Right ventricle myocardium inferior (tissue), 1 donor: ENCODE results near the gene PMFBP1. TPM values are rescaled to one million over a fixed set of nuclear protein-coding genes. Genes with fewer than 3 reads are reported as not detected.
A peak's percentile ranks its signal among the peaks of the same experiment; 100 is the strongest.

Experiments
- ATAC-seq: fragments of 200-7000 bp; cut with Tn5 transposase; one replicate; pipeline ENCODE4 v1.9.1; 2020; ENCODE audit warnings: mild to moderate bottlenecking, moderate library complexity
- DNase-seq: peaks from one replicate; pipeline ENCODE4 v3.0.0; 2021; ENCODE audit errors: missing footprints
- intact Hi-C: fragments of 100-400 bp; cut with DNase I; formaldehyde crosslinking; loops from one replicate; pipeline ENCODE4 v1.11.0; 2022
- total RNA-seq: library from RNA; stranded (reverse); fragmentation: NEBNext Ultra II Directional; extraction: Animal tissue kit (Norgen Biotek cat#: 25700); gene quantifications from one replicate; pipeline ENCODE4 v1.2.1, GENCODE V29; 2021
- donor health status: DM: no; HTN: yes; CAD: no; lungs with severe emphysema.

PMFBP1 gene
- total RNA-seq, 1 donor from 2014 or later = 0.19 TPM

DNA sequence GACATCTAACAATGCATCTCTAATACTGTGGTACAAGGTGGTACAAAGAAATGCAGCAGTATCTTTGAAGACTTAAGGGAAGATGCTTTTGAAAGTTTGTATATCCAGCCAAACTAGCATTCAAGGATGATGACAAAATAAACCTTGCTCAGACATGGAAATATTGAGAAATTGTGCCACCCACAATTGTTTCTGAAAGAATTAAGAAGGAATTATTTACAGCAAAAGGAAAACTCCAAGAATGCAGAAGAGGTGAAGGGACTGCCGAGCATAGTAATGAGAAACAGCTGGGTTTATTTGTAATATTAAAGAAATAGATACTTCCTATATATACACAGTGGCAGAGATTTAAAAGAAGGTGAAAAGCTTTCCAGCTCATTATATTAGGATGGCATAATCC lies 29.5 kb downstream of the PMFBP1 start:
- ATAC-seq = no peak
- no peak for DNase-seq
- intact Hi-C loops = no loop called here

DNA sequence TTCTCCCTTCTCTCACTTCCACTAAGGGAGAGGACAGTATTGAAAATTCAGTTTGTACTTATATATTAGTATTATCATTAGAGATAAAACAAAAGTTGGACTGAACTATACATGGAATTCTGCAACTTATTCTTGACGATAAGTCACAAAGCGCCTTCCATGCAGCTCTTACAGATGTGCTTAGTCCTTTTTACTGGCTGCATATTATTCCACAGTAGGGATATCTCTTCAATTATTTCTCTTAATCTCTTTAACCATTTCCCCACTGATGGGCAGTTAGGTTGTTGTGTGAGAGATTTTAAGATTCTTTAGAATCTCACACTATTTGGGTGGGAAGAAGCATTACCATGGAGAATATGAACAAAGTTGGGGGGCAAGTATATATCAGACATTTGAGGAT lies 32.0 kb downstream of the PMFBP1 start:
- intact Hi-C loops = no loop called here

DNA sequence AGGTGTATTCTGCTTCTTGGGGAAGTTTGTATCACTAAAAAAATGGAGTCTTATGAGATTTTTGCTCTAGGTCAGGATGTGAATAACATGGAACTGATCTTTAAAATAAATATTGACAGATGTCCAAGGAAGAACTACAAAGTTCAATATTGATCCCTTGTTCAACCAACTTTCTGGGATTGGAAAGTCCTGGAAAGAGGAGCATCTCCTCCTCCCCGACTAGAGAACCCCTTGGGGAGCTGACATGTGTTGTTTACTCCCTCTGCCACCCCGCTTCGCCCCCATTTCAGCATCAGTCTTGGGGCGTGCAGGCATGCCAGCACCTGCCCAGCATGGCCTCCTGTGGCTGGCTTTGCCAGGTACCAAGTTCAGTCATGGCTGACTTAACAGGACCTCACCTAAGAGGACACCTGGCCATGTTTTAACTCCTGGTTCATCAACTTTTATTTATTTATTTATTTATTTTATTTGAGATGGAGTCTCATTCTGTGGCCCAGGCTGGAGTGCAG lies 33.8 kb downstream of the PMFBP1 start:
- no peak for ATAC-seq
- intact Hi-C loops = no loop called here

More for the DNA sequence above, 32.0 kb downstream of the PMFBP1 start:
- ATAC-seq (no peak), DNase-seq (no peak)

DNA sequence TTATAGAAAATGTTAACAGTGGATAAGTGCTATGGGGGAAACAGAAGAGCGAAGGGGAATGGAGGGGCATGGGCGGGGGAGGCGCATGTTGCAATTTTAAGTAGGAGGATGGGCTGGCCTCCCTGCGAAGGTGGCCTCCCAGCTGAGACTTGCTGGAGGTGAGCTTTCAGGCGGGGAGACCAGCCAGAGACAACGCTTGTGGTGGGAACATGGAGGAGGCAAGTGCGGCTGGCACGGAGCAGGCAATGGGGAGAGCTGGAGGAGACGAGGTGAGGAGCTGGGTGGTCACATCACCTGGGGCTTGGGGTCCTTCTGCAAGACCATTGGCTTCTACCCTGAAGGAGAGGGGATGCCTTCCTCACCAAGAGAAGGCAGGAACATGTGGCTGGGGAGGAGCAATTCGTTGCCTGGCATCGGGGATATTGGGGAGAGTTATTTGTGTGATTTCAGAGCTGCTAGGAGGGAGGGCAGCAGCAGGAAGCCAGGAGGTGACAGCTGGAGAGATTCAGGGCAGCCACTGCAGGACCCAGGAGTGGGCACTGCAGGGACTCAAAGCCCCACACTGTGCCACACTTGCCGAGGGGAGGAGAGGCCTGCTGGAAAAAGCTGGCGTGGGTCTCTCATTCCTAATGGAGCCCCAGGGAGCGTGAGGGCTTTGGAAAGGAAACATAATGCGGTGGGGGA lies 34.4 kb downstream of the PMFBP1 start:
- ATAC-seq (no peak), DNase-seq (no peak)
- intact Hi-C loops = no loop called here

More for the DNA sequence above, 33.8 kb downstream of the PMFBP1 start:
- no peak for DNase-seq

DNA sequence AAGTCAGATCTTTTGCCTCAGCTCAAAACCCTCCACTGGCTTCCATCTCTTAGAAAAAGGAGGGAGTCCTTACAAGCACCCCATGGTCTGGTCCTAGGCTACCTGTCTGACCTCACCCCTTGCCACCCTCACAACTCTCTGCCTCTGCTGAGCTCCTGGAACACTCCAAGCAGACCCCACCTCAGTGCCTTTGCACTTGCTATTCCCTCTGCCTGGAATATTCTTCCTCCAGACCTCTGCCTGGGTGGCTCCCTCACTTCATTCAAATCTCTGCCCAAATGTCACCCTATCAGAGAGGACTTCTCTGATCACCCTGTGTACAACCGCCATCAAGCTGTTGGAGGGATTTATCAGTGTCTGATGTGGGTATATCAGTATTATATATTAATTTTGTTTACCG lies 37.4 kb downstream of the PMFBP1 start:
- no peak for DNase-seq
- intact Hi-C loops = no loop called here
- ATAC-seq = no peak

DNA sequence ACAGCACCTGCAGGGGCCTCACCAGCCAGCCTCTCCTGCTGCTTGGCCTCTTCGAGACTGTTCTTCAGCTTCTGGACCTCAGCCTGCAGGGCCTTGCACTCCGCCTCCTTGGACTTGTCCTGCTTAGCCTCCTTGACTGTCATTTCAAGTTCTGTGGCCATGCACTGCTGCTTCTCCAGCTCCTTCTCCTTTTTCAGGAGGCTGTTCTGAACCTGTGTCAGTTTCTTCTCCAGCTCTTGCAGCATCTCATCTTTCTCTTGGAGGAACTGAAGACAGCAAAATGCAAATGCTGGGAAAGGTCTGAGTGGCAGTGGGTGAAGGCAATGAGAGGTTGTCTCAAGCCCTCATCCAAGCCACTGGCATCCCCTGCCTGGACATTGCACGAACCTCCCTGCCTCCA lies 39.2 kb downstream of the PMFBP1 start:
- no peak for DNase-seq
- ATAC-seq = no peak
- intact Hi-C loops = no loop called here

DNA sequence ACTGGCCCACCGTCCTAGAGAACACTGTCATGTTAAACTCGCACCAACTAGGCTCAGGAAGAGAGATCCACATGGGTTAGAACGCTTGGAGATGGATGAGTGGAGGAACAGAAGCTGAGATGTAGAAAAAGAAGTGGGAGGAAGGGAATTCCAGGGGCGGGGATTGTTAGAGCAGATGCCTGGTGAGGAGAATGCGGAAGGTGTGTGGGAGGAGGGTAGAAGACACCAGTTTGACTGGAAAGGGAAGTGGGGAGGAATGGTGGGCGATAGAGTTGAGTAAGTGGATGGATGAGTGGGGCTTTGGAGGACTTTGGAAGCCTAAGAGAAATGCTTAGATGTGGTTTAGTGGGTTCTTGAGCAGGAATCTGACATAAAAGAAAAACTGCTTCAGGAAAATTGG lies 40.9 kb downstream of the PMFBP1 start:
- no peak for ATAC-seq
- DNase-seq = no peak
- intact Hi-C loops = no loop called here

DNA sequence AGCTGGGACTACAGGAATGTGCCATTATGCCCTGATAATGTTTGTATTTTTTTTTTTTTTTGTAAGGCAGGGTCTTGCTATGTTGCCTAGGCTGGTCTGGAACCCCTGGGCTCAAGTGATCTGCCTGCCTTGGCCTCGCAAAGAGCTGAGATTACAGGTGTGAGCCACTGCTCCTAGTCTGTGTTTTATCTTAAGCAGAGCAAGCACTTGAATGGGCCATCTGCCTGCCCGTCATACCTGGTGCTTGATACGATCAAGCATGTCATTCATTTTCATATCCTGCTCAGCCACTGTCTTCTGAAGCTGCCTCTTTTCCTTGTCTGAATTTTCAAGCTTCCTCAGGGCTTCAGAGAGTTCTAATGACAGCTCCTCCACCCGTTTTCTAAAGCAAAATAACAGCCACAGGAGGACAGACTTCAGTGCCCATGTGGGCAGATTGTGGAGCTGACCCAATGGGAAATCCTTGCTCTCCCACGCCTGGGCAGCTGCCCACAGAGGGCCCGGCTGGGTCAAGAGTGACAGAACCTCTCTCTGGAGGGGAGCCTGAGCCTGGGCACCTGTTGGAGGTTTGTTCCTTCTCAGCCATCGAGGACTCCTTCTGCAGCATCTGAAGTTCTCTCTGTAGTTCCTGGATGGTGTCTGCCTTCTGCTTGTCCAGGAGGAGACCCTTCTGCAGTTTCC lies 41.8 kb downstream of the PMFBP1 start:
- DNase-seq = no peak
- no peak for ATAC-seq
- intact Hi-C loops = loop anchor here (5.0 to 10.0 kb wide), 2 partner anchors 1747 to 1825 kb away; no protein-coding TSS in a partner anchor

DNA sequence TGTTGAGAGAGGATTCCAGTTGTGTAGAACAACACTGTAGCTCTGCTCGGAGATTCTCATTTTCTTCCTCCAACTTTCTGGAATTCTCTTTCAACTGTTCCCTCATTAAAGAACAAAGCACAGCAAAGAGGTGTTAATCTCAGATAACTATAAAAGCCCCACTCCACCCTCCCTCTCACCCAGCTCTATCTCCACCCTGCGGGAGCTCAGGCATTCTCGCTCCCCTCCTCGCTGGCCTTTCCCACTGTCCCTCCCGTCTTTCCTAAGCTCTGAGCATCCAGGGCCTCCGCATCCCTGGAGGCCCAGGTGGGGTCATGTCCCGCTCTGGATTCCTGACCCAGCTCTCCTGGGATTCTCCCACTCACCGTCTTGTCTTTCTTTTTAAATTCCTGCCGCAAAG lies 43.3 kb downstream of the PMFBP1 start:
- intact Hi-C loops = loop anchor here (5.0 to 10.0 kb wide), 2 partner anchors 1749 to 1826 kb away; no protein-coding TSS in a partner anchor
- no peak for ATAC-seq

DNA sequence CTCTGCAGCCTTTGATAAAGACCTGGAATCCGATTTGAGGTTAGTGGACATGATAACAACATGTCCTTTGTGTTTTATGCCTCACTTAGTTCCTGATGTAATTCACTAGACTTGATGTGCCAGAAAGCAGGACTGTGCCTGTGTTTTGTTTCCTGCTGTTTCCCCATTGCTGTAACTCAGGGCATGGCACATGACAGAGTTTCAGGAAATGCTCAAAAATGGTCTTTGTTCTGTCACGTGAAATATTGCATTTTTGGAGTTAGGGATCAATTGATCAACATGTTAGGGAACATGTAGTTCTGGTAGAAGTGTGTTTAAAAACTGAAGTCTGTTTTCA lies 45.6 kb downstream of the PMFBP1 start:
- no peak for DNase-seq
- no peak for ATAC-seq
- intact Hi-C loops = loop anchor here (5.0 to 10.0 kb wide), 2 partner anchors 1751 to 1828 kb away; no protein-coding TSS in a partner anchor

More for the DNA sequence above, 43.3 kb downstream of the PMFBP1 start:
- no peak for DNase-seq

DNA sequence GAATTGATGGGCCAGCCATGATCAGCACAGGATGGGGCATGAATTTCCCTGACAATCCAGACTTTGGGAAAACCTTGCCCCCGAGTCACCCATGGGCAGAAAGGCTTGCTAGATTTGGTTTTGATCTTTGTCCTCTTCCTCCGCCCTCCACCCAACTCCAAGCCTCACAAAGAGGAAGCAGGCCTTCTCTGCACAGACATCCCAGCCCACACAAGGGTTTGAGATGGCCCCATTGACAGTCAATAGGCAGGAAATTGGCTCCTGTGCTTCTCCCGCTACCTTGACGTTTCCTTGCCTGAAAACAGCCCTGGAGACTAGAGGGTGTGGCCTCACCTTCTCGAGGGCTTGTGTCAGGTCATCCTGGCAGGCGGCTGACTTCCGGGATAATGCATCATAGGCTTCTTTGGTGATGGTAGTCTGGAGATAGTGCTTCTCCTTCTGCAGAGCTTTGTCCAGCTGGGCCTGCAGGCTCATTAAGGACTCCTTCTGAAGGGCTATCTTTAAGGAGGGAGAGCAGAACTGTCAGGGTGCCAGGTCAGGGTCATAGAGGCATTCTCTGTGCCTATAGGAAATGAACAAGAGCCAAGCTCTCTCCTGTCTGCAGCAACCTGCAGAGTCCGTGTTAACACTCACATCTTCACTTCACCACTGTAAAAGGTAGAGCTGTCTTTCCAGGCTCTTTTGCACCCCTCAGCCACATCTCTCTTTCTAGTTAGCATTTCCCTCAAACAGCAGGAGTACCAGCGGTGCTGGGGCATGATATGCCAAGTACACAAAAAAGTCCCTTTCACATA lies 46.1 kb downstream of the PMFBP1 start:
- DNase-seq (no peak), ATAC-seq (no peak)
- intact Hi-C loops = loop anchor here (5.0 to 10.0 kb wide), 2 partner anchors 1751 to 1829 kb away; no protein-coding TSS in a partner anchor

DNA sequence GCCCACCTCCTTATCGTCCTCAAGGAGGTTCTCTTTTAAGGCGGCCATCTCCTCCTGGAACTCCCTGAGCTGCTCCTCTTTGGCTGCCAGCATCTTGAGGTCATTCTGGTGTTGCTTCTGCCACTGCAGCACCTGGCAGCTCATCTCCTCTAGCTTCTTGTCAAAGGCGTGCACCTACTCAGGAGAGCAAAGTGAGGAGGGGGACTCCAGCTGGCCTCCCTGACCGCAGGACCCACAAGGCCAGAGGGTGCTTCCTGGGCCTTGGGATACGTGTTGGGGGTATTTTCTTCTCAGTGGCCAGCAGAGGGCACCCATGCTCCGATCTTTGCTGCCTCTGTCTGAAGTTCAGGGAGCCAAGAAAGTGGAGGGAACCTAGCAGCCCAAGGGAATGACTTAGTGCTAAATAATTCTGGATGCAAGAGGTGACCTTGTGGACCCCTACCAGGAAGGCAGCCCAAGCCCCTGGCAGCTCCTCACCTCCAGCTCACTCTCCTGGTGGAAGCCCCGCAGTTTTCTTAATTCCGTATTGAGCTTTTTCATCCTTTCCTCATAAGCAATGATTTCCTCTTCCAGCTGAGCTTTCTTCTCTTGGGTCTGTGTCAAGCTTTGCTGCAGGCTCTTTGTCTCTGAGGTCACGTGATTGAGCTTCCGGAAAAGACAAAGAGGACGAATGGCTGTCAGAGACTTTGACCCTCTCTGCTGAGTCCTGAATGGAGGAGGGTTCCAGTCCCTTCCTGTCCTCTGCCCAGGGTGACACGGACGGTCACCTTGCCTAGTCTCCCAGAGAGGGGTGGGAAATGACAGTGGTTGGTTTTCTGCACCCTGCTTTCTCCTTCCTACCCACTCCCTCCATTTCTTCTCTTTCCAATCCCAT lies 47.0 kb downstream of the PMFBP1 start:
- DNase-seq (peak; percentile 72), ATAC-seq (peak; percentile 83)

DNA sequence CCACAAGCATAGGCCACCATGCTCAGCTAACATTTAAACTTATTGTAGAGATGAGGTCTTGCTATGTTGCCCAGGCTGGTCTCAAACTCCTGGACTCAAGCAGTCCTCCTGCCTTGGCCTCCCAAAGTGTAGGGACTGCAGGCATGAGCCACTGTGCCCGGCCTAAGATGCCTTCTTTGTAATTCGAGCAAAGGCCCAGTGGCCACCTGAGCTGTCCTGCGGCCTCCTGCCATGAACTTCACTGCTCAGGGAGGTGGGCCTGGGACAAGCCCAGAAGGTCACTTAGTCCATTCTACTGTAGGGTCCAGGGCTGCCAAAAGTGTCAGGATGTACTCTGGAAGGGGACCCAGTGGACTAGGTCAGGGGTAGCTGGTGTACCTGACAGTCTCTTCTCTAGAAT lies 47.8 kb downstream of the PMFBP1 start:
- intact Hi-C loops = loop anchor here (10.0 kb wide), 1 partner anchor 1831 kb away; no protein-coding TSS in a partner anchor
- no peak for DNase-seq
- ATAC-seq = no peak

More for the DNA sequence above, 47.0 kb downstream of the PMFBP1 start:
- intact Hi-C loops = loop anchor here (5.0 to 10.0 kb wide), 2 partner anchors 1752 to 1830 kb away; no protein-coding TSS in a partner anchor

DNA sequence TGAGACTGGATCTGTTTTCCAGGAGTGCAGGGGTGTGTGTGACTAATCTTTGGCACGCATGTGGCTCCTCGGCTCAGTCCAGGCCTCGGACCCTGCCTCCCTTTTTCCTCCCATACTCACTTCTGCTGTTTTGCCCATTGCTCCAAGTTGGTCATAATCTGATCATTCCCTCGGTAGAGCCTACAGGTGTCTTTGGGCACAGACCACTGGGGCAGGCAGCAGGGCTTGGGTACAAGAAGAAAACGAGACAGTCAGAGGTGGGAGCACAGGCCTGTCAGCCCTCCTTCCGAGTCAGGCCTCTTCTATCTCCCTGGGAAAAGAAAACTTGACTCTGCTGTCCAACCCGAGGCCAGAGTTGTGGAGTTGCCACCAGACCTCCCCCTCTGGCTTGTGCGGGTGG lies 48.5 kb downstream of the PMFBP1 start:
- intact Hi-C loops = loop anchor here (10.0 kb wide), 1 partner anchor 1831 kb away; no protein-coding TSS in a partner anchor
- DNase-seq (no peak), ATAC-seq (no peak)

DNA sequence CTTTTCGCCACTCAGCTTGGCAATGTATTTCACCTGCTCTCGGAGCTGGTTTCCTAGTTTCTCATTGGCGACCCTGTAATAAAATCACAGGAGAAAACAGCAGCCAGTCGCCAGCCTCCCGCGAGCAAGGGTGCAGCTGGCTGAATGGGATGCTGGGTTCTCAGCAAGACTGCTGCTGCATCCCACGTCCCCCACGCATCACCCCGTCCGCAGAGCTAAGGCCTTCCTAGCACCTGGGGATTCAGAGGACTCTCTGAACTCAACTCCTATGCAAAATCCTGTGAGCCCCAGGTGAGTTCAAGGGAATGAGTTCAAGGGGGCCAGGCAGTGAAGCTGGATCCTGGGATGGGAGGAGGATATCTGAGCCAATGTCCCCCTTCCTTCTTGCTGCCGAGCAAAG lies 49.0 kb downstream of the PMFBP1 start:
- DNase-seq = peak; percentile 50
- ATAC-seq = no peak
- intact Hi-C loops = loop anchor here (10.0 kb wide), 1 partner anchor 1832 kb away; no protein-coding TSS in a partner anchor

DNA sequence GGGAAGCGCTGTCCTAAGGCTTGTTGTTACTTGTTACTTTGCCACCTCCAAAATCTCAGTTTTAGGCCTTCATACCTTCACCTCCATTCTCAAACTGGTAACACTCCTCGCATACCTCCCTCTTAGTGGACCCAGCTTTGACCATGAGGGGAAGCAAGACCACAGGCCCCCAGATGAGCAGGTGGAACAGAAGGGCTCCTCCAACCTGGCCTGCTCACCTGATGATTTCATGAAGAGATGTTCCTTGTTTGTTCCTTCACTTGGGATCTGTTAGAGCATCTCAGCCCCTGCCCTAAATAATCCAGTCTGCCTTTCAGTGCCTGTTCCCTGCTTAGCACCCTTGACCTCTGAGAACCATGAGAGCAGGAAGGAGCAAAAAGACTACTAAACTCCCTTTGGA lies 49.6 kb downstream of the PMFBP1 start:
- DNase-seq = no peak
- no peak for ATAC-seq
- intact Hi-C loops = loop anchor here (10.0 kb wide), 1 partner anchor 1832 kb away; no protein-coding TSS in a partner anchor

DNA sequence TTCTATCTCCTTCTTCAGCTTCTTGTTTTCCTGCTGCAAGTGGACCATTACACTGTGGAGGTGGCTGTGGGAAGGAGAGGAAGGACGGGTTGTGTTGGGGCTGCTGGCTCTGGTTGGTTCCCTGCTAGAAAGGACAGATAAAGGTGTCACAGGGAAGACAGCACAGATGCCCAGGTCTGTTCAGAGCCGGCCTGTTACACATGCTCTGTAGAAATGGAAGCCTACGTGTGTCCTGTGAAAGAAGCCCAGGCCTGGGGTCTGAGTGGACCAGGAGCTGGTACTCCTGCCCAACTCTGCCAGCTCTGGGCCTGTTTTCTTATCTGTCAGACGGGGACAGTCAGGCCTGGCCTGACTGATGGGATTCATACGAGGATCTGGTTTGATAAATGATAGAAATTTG lies 51.9 kb downstream of the PMFBP1 start:
- ATAC-seq = no peak
- peak; percentile 18 for DNase-seq
- intact Hi-C loops = loop anchor here (10.0 kb wide), 1 partner anchor 1835 kb away; no protein-coding TSS in a partner anchor

DNA sequence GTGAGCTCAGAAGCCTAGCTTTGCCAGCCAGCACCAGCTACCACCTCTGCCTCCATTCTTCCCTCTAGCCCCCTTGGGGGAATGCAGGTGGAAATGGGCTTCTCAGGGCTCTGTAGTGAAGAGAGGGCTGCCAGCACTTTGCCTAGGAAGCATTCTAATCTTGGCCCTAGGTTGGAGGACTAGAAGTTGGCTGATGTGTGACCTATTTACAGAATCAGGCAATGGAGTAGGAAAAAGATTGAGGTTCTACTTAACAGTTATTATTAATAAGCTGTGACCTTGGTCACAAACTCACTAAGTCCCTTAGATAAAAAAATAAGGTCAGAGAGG lies 58.4 kb downstream of the PMFBP1 start:
- intact Hi-C loops = no loop called here
- ATAC-seq (no peak), DNase-seq (no peak)
